Type B pancreatic cell (in vitro differentiated cells): Measurements from ENCODE around the gene CAPN10. TPM values are rescaled to one million over a fixed set of nuclear protein-coding genes. Genes with fewer than 3 reads are reported as not detected.
"Not testable (repeated sequence)": the region's sequence is repeated elsewhere in the genome, so short reads cannot be mapped to it uniquely, and the experiment has no call there.

Experiments used
- DNase-seq: peaks from one replicate; pipeline ENCODE4 v3.0.0; 2021; ENCODE audit warnings: mixed read lengths; ENCODE audit not compliant: unreplicated experiment; ENCODE audit errors: extremely low spot score
- H3K27ac Mint-ChIP-seq: 2 replicates; pipeline ENCODE4 v1.8.0; 2021; ENCODE audit warnings: mild to moderate bottlenecking, mixed read lengths
- H3K27me3 Mint-ChIP-seq: 2 replicates; pipeline ENCODE4 v1.8.0; 2021; ENCODE audit warnings: mixed read lengths
- H3K36me3 Mint-ChIP-seq: 2 replicates; pipeline ENCODE4 v1.8.0; 2021; ENCODE audit warnings: mixed read lengths
- H3K4me1 Mint-ChIP-seq: one replicate; pipeline ENCODE4 v1.8.0; 2021; ENCODE audit warnings: mixed read lengths; ENCODE audit not compliant: unreplicated experiment
- H3K4me3 Mint-ChIP-seq: 2 replicates; pipeline ENCODE4 v1.8.0; 2021; ENCODE audit warnings: mild to moderate bottlenecking, mixed read lengths
- H3K9me3 Mint-ChIP-seq: 2 replicates; pipeline ENCODE4 v1.8.0; 2021; ENCODE audit warnings: mixed read lengths
- total RNA-seq: library from RNA; stranded (reverse); gene quantifications from 2 replicates; pipeline ENCODE4 v1.2.1, GENCODE V29; 2021; ENCODE audit warnings: low replicate concordance
- TF ChIP-seq, protein P1 (sequence below): fragments of 200-600 bp; sonication (generic); conservative IDR thresholded peaks from 2 replicates; pipeline ENCODE4 v1.5.0; 2021; ENCODE audit warnings: antibody characterized with exemption, mild to moderate bottlenecking

CAPN10 gene
- total RNA-seq, 1 donor from 2014 or later, result 55.2 TPM

DNA sequence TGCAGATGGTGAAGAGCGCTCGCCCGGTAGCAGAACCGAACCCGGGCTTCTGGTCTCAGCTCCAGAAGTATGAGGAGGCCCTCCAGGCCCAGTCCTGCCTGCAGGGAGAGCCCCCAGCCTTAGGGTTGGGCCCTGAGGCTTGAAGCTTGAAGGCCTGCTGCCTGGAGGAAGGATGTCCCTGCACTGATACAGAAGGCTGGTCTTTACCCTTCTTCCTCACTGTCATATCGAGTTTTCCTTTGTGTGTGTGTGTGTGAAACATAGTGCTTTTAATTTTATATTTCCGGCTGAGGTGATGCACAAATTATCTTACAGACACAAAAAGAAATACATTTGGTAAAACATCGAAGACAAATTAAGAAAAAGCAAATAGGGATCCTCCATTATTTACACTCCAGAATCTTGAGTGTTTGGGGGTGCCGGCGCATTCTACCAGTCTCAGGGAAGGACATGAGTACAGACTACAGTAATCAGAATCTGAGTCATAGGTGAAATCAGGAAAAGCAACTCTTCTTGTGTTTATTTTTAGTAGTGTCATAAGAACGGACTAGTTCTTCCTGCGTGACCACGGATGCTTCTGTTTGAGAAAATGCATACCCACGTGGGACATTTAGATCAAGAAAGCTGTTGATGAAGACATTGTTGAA, 25.1 kb upstream of the CAPN10 start:
- H3K27me3 Mint-ChIP-seq, result no peaks in the 10 kb centered on the region
- peaks cover 9% of the 10 kb centered on the region for H3K36me3 Mint-ChIP-seq
- H3K9me3 Mint-ChIP-seq, result no peaks in the 10 kb centered on the region
- peak overlapping the region; percentile 98 for H3K27ac Mint-ChIP-seq
- TF ChIP-seq, protein P1, sequence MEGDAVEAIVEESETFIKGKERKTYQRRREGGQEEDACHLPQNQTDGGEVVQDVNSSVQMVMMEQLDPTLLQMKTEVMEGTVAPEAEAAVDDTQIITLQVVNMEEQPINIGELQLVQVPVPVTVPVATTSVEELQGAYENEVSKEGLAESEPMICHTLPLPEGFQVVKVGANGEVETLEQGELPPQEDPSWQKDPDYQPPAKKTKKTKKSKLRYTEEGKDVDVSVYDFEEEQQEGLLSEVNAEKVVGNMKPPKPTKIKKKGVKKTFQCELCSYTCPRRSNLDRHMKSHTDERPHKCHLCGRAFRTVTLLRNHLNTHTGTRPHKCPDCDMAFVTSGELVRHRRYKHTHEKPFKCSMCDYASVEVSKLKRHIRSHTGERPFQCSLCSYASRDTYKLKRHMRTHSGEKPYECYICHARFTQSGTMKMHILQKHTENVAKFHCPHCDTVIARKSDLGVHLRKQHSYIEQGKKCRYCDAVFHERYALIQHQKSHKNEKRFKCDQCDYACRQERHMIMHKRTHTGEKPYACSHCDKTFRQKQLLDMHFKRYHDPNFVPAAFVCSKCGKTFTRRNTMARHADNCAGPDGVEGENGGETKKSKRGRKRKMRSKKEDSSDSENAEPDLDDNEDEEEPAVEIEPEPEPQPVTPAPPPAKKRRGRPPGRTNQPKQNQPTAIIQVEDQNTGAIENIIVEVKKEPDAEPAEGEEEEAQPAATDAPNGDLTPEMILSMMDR, result peak; percentile 19
- DNase-seq, result peak; percentile 22
- H3K4me3 Mint-ChIP-seq, result peak overlapping the region; percentile 91
- H3K4me1 Mint-ChIP-seq, result peaks cover 26% of the 10 kb centered on the region

DNA sequence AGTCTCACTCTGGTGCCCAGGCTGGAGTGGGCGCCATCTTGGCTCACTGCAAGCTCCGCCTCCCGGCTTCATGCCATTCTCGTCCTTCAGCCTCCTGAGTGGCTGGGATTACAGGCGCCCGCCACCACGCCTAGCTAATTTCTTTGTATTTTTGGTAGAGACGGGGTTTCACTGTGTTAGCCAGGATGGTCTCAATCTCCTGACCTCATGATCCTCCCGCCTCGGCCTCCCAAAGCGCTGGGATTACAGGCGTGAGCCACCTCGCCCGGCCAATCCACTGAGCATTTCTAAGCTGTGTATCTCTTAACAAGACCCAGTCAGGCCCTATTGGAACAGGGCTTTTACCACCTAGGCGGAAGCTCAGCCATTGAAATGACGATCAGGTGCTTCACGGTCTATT, 23.3 kb upstream of the CAPN10 start:
- H3K27ac Mint-ChIP-seq, H3K9me3 Mint-ChIP-seq, H3K4me3 Mint-ChIP-seq, H3K36me3 Mint-ChIP-seq, H3K27me3 Mint-ChIP-seq: not testable (repeated sequence)
- DNase-seq, result peak; percentile 40
- peaks cover 28% of the 10 kb centered on the region for H3K4me1 Mint-ChIP-seq

DNA sequence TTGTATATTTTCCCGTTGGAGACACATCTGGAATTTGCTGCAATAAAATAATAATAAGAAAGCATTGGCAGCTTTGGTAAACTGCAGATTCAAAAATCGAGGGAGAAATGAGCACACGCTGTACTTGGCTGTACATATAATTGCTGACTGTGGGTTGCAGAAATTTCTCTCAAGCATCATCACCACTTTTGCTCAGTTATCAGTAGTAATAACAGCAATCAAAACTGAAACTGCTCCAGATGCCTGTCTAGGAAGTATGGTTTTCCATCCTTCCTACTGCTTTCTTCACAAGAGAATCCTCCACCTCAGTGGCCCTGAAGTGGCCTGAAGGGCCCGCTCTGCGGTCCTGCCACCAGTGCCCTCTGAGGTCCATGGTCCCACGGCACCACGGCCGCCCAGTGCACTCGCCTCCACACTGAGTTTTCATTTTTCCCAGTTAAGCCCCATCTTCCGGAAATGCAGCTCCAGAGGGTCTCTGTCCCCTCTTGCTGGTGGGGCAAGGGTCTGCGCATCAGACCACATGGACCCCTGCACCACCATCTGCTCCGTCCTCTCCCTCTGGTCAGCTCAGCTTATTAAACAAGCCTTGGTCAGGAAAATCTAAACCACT, 22.5 kb upstream of the CAPN10 start:
- Mint-ChIP-seq H3K27me3 (peaks cover 7% of the 10 kb centered on the region), H3K9me3 (no peaks in the 10 kb centered on the region), H3K27ac (peak overlapping the region; percentile 16), H3K4me3 (peak overlapping the region; percentile 53), H3K36me3 (peaks cover 9% of the 10 kb centered on the region), H3K4me1 (peaks cover 21% of the 10 kb centered on the region)
- TF ChIP-seq, protein P1, result no peak
- peak; percentile 63 for DNase-seq

DNA sequence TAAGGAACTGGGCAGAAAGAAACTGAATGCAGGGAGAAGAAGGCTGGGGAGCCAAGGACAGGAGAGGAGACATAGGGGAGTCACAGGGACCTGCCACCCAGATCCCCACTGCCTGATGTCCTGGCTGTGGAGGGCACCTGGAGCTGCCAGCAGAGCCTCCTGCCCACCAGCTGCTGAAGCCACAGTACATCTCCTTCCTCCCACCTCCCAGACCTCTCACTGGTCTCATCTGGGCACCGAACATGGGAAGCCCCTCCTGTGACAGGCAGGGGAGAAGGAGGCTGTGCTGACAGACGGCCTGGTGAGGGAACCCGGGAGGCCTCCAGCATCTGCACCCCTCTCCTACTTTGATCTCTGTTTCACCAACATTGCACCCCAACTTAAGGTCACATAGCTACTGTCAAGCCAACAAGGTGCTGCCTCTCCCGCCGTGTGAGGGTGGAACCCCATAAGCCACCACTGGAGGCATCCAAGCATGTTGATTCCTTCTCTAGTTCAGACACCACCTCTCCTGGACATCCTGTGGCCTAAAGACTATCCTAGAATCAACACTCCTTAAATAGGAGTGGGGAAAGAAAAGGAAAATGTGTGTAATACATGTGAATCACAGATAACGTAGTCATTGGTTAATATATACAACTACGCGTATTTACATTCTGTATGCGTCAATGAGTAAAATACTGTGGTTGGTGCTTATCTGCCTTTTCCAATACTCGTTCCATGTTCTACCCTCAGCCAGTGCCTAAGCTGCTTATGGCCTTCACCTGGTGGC, 21.8 kb upstream of the CAPN10 start:
- Mint-ChIP-seq H3K9me3 (no peaks in the 10 kb centered on the region), H3K36me3 (peaks cover 9% of the 10 kb centered on the region), H3K4me3 (peak overlapping the region; percentile 66), H3K27ac (peak overlapping the region; percentile 81), H3K4me1 (peaks cover 16% of the 10 kb centered on the region), H3K27me3 (peaks cover 7% of the 10 kb centered on the region)
- TF ChIP-seq, protein P1, result no peak
- peak; percentile 47 for DNase-seq

DNA sequence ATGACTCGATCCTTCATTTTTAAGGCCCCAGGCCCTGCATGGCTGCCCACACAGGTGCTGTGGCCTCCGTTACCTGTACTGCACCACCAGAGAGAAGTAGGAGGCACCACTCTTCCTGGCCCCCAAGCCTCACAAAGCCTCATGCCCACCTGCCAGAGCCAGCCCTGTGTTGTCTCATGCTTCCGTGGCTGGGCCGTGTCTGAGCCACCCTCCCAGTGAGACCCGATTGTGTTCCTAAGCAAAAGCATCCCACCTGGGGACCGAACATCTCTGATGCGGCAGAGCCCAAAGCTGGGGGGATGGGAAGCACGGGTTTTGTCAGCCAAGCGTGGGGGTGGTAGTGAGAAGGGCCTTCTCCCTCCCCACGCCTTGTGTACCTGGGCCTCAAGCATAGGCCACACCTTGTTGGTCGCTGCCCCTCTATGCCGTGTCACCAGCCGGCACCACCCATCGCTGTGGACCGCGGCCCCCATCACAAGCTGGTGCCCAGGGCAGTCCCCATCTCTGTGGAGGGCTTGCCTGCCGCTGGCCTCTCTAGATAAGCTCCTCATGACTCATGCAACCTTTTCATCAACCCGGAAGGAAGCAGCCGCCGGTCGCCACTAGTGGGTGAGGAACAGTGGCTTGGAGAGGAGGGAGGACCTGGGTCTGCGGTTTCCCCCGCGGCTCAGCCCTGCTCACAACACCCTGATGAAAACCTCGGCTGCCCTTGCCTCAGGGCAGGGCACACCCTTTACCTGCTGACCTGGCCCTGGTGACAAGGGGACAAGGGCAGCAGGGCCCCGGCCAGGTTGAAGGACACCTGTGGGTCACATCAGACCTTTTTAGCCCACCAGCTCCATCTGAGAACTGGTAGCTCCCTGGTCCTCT, 21.0 kb upstream of the CAPN10 start:
- peaks cover 7% of the 10 kb centered on the region for H3K27me3 Mint-ChIP-seq
- H3K9me3 Mint-ChIP-seq, result no peaks in the 10 kb centered on the region
- TF ChIP-seq, protein P1, result no peak
- peaks cover 12% of the 10 kb centered on the region for H3K4me1 Mint-ChIP-seq
- peak overlapping the region; percentile 66 for H3K4me3 Mint-ChIP-seq
- peak; percentile 67 for DNase-seq
- H3K36me3 Mint-ChIP-seq, result peaks cover 9% of the 10 kb centered on the region
- peak overlapping the region; percentile 81 for H3K27ac Mint-ChIP-seq
